ENCODE measurements around the gene DCN.

- no peak for TF ChIP-seq CTCF (conservative IDR thresholded peaks at IDR 0.05; ENCODE audit: low read length)
- no peak for TF ChIP-seq EZH2phosphoT487 (IDR thresholded peaks at IDR 0.05; ENCODE audit: borderline replicate concordance, low read depth, low read length)
These were observed 61.8 kb downstream of the DCN start for GRCh38 chr12:91120781-91121180.

All from OCI-LY7 (cell line).